Neural crest cell (in vitro differentiated cells): Measurements from ENCODE around the gene PRPF40B. TPM values are rescaled to one million over a fixed set of nuclear protein-coding genes. Genes with fewer than 3 reads are reported as not detected.

Experiments used
- DNase-seq: peaks from one replicate; pipeline ENCODE4 v3.0.0; 2021; ENCODE audit warnings: low read depth, mixed read lengths, low spot score
- H3K27ac Mint-ChIP-seq: one replicate; pipeline ENCODE4 v1.8.0; 2021; ENCODE audit warnings: mild to moderate bottlenecking, mixed read lengths; ENCODE audit not compliant: unreplicated experiment
- H3K27me3 Mint-ChIP-seq: 2 replicates; pipeline ENCODE4 v1.8.0; 2021; ENCODE audit warnings: low read depth, mild to moderate bottlenecking, mixed read lengths
- H3K36me3 Mint-ChIP-seq: 2 replicates; pipeline ENCODE4 v1.8.0; 2021; ENCODE audit warnings: low read depth, mild to moderate bottlenecking, mixed read lengths
- H3K4me1 Mint-ChIP-seq: 2 replicates; pipeline ENCODE4 v1.8.0; 2021; ENCODE audit warnings: mixed read lengths
- H3K4me3 Mint-ChIP-seq: one replicate; pipeline ENCODE4 v1.8.0; 2021; ENCODE audit warnings: mild to moderate bottlenecking, mixed read lengths
- H3K9me3 Mint-ChIP-seq: 2 replicates; pipeline ENCODE4 v1.8.0; 2021; ENCODE audit warnings: mixed read lengths
- CTCF ChIP-seq: fragments of 200-600 bp; sonication (generic); conservative IDR thresholded peaks from 2 replicates; pipeline ENCODE4 v1.5.0; 2021; ENCODE audit warnings: antibody characterized with exemption, mild to moderate bottlenecking
- total RNA-seq: library from RNA; stranded (reverse); gene quantifications from 2 replicates; pipeline ENCODE4 v1.2.1, GENCODE V29; 2021

Gene PRPF40B
- total RNA-seq, 1 donor from 2014 or later: 27.0 TPM

GRCh38 chr12:49674318-49674981, 51.1 kb downstream of the PRPF40B start:
- Mint-ChIP-seq H3K4me1 (peaks cover 47% of the 10 kb centered on the region), H3K9me3 (no peaks in the 10 kb centered on the region), H3K27ac (peak overlapping the region; percentile 95), H3K36me3 (no peaks in the 10 kb centered on the region), H3K4me3 (peak overlapping the region; percentile 36), H3K27me3 (no peaks in the 10 kb centered on the region)
- TF ChIP-seq CTCF: no peak
- DNase-seq: no peak

- no peaks in the 10 kb centered on the region for H3K27me3 Mint-ChIP-seq
- no peak for TF ChIP-seq CTCF
- H3K27ac Mint-ChIP-seq: no peak overlapping the region
- no peaks in the 10 kb centered on the region for H3K36me3 Mint-ChIP-seq
- H3K4me1 Mint-ChIP-seq: peaks cover 47% of the 10 kb centered on the region
- H3K4me3 Mint-ChIP-seq: peak overlapping the region; percentile 23
- DNase-seq: no peak
- H3K9me3 Mint-ChIP-seq: no peaks in the 10 kb centered on the region
Observed at GRCh38 chr12:49675137-49675536, 51.8 kb downstream of the PRPF40B start.

- Mint-ChIP-seq H3K9me3 (no peaks in the 10 kb centered on the region), H3K27me3 (no peaks in the 10 kb centered on the region), H3K27ac (no peak overlapping the region), H3K4me3 (no peak overlapping the region), H3K4me1 (peaks cover 24% of the 10 kb centered on the region), H3K36me3 (no peaks in the 10 kb centered on the region)
- no peak for TF ChIP-seq CTCF
- no peak for DNase-seq
Observed at GRCh38 chr12:49678711-49679110, 55.4 kb downstream of the PRPF40B start.

GRCh38 chr12:49680075-49680474, 56.7 kb downstream of the PRPF40B start:
- no peak overlapping the region for H3K4me3 Mint-ChIP-seq
- H3K27me3 Mint-ChIP-seq: no peaks in the 10 kb centered on the region
- H3K4me1 Mint-ChIP-seq: peaks cover 16% of the 10 kb centered on the region
- DNase-seq: no peak
- H3K27ac Mint-ChIP-seq: no peak overlapping the region
- no peaks in the 10 kb centered on the region for H3K36me3 Mint-ChIP-seq
- H3K9me3 Mint-ChIP-seq: no peaks in the 10 kb centered on the region
- TF ChIP-seq CTCF: no peak

- no peak for TF ChIP-seq CTCF
- DNase-seq: no peak
- Mint-ChIP-seq H3K36me3 (no peaks in the 10 kb centered on the region), H3K9me3 (no peaks in the 10 kb centered on the region), H3K27me3 (no peaks in the 10 kb centered on the region), H3K4me3 (no peak overlapping the region), H3K4me1 (peaks cover 6% of the 10 kb centered on the region), H3K27ac (no peak overlapping the region)
Observed at GRCh38 chr12:49683599-49684309, 60.4 kb downstream of the PRPF40B start.
